K562 (cell line): Measurements from ENCODE around the gene GET3. TPM values are rescaled to one million over a fixed set of nuclear protein-coding genes. Genes with fewer than 3 reads are reported as not detected.

Experiments used
- ARNT ChIP-seq, 2 experiments: fragments of 450-650 bp; IDR thresholded peaks; 2 replicates each; pipeline ENCODE4 v1.6.1; 2016; ENCODE audit warnings: mild to moderate bottlenecking in 1 of 2
- ATF3 ChIP-seq, 2 experiments: fragments of 450-650 bp in 1 of 2; sonication (generic) in 1 of 2; formaldehyde crosslinking in 1 of 2; IDR thresholded peaks in 1 of 2; conservative IDR thresholded peaks in 1 of 2; 2 replicates each; pipeline versions ENCODE4 v1.6.1 to v1.8.1; 2016 to 2023; ENCODE audit warnings: mild to moderate bottlenecking in 2 of 2, moderate library complexity in 2 of 2, inconsistent platforms in 1 of 2, missing genetic modification reagents in 1 of 2
- ATF7 ChIP-seq: fragments of 450-650 bp; IDR thresholded peaks from 2 replicates; pipeline ENCODE4 v1.7.1; 2014; ENCODE audit warnings: mild to moderate bottlenecking, moderate library complexity
- BDP1 ChIP-seq: IDR thresholded peaks from 3 replicates; pipeline ENCODE4 v1.6.1; 2011; ENCODE audit not compliant: insufficient read length, insufficient read depth
- CC2D1A ChIP-seq: fragments of 450-650 bp; IDR thresholded peaks from 2 replicates; pipeline ENCODE4 v1.6.1; 2017; ENCODE audit warnings: mild to moderate bottlenecking
- DLX4 ChIP-seq: fragments of 250-450 bp; sonication (Bioruptor Pico); IDR thresholded peaks from 2 replicates; pipeline ENCODE4 v1.6.1; 2021; ENCODE audit warnings: mild to moderate bottlenecking
- E2F5 ChIP-seq: sonication (generic); formaldehyde crosslinking; IDR thresholded peaks from 2 replicates; pipeline ENCODE4 v1.8.0; 2022; ENCODE audit warnings: mild to moderate bottlenecking, missing genetic modification reagents
- E2F8 ChIP-seq: fragments of 450-650 bp; IDR thresholded peaks from 2 replicates; pipeline ENCODE4 v1.7.1; 2018; ENCODE audit warnings: mild to moderate bottlenecking, low read depth; ENCODE audit not compliant: partially characterized antibody
- ELF4 ChIP-seq: fragments of 450-650 bp; formaldehyde crosslinking; IDR thresholded peaks from 2 replicates; pipeline ENCODE4 v1.4.0; 2022; ENCODE audit warnings: missing genetic modification characterization
- FUS ChIP-seq: fragments of 200-400 bp; formaldehyde crosslinking; optimal IDR thresholded peaks from 2 replicates; pipeline ENCODE3; 2017; ENCODE audit warnings: low read depth, low read length
- GMEB1 ChIP-seq: fragments of 250-450 bp; sonication (Bioruptor Pico); IDR thresholded peaks from 2 replicates; pipeline ENCODE4 v1.4.0; 2020; ENCODE audit warnings: mild to moderate bottlenecking
- HDAC2 ChIP-seq: fragments of 450-650 bp; IDR thresholded peaks from 2 replicates; pipeline ENCODE4 v1.6.1; 2016; ENCODE audit warnings: mild to moderate bottlenecking
- KLF13 ChIP-seq: fragments of 450-650 bp; IDR thresholded peaks from 2 replicates; pipeline ENCODE4 v1.6.1; 2016; ENCODE audit warnings: missing genetic modification characterization, low read depth, mild to moderate bottlenecking, missing compliant biosample characterization, moderate library complexity, borderline replicate concordance
- L3MBTL2 ChIP-seq: fragments of 450-650 bp; IDR thresholded peaks from 2 replicates; pipeline ENCODE4 v1.6.1; 2016; ENCODE audit warnings: mild to moderate bottlenecking, moderate library complexity
- MCM3 ChIP-seq: fragments of 450-650 bp; IDR thresholded peaks from 2 replicates; pipeline ENCODE4 v1.6.1; 2016
- NEUROD1 ChIP-seq: fragments of 150-350 bp; IDR thresholded peaks from 2 replicates; pipeline ENCODE4 v1.6.1; 2014; ENCODE audit warnings: borderline replicate concordance, low read length, low read depth; ENCODE audit not compliant: partially characterized antibody
- PHF20 ChIP-seq: fragments of 450-650 bp; IDR thresholded peaks from 2 replicates; pipeline ENCODE4 v1.6.1; 2018; ENCODE audit not compliant: partially characterized antibody
- POLR2A ChIP-seq: fragments of 450-650 bp; conservative IDR thresholded peaks from 2 replicates; pipeline ENCODE4 v1.6.1; 2016
- SP1 ChIP-seq: sonication (generic); formaldehyde crosslinking; IDR thresholded peaks from 2 replicates; pipeline ENCODE4 v1.8.1; 2022; ENCODE audit warnings: mild to moderate bottlenecking, missing genetic modification reagents
- SPI1 ChIP-seq: IDR thresholded peaks from 2 replicates; pipeline ENCODE4 v1.6.1; 2011; ENCODE audit warnings: low read depth, low read length, control low read depth, borderline replicate concordance
- ZBTB7A ChIP-seq: IDR thresholded peaks from 2 replicates; pipeline ENCODE4 v1.6.1; 2011; ENCODE audit warnings: low read depth, mild to moderate bottlenecking, low read length, moderate library complexity, borderline replicate concordance; ENCODE audit not compliant: control insufficient read depth
- ZNF436 ChIP-seq: fragments of 250-450, 450-650 bp; sonication (Bioruptor Pico); formaldehyde crosslinking; IDR thresholded peaks from 2 replicates; pipeline ENCODE4 v1.7.0; 2020; ENCODE audit warnings: mild to moderate bottlenecking
- ZSCAN32 ChIP-seq: fragments of 450-650 bp; formaldehyde crosslinking; IDR thresholded peaks from 2 replicates; pipeline ENCODE4 v1.4.0; 2020; ENCODE audit warnings: mild to moderate bottlenecking, moderate library complexity
- polyA plus RNA-seq, 8 experiments: library from polyadenylated mRNA; depleted of rRNA in 4 of 8; stranded (reverse) in 5 of 8; unstranded in 3 of 8; fragments of >200 nt; fragmentation: Nextera tagmentation in 2 of 8; fragmentation: Illumina TruSeq in 1 of 8; extraction: Ambion mirVana in 2 of 8; extraction: Trizol in 1 of 8; gene quantifications; 2 replicates each; pipeline versions ENCODE4 v1.2.1 to v1.2.3, GENCODE V29; 2011 to 2014; ENCODE audit warnings: inconsistent platforms in 1 of 8, missing spikeins in 1 of 8
- total RNA-seq, 7 experiments: library from RNA; depleted of rRNA in 6 of 7; stranded (reverse); fragments of >200 nt in 6 of 7; fragmentation: Illumina TruSeq in 2 of 7; extraction: Trizol in 2 of 7; gene quantifications; 2 replicates each; pipeline versions ENCODE4 v1.2.1 to v1.2.3, GENCODE V29; 2011 to 2021; ENCODE audit warnings: low replicate concordance in 1 of 7

The GET3 gene
- total and polyA plus RNA-seq, 9 of the 15 experiments (the other 6 are each of a cell fraction or from before 2014, with no cell fraction given): 8.3 to 83.5 (median 51.8) TPM

- TF ChIP-seq GMEB1 (CRISPR knock-in tag) (peak; percentile 44; the same call in 1 of the 2 replicates), HDAC2 (peak; percentile 75; the same call in 1 of the 2 replicates), MCM3 (no peak), NEUROD1 (peak; percentile 78), DLX4 (CRISPR knock-in tag) (no peak), SP1 (CRISPR knock-in tag) (peak; percentile 87), ZBTB7A (peak; percentile 85), ATF7 (peak; percentile 99), FUS (peak; percentile 88), KLF13 (no peak; the same call in 1 of the 2 replicates), ZSCAN32 (CRISPR knock-in tag) (peak; percentile 19; the same call in 1 of the 2 replicates), E2F8 (peak; percentile 85), ARNT (IDR thresholded peaks at IDR 0.05) (no peak), CC2D1A (no peak), ELF4 (CRISPR knock-in tag) (peak; percentile 47; the same call in 1 of the 2 replicates), POLR2A (0 out of 2 replicates have a peak, but pooled peaks have one; percentile 17), L3MBTL2 (peak; percentile 76), ZNF436 (CRISPR knock-in tag) (no peak), BDP1 (no peak), ATF3 (IDR thresholded peaks at IDR 0.05) (peak; percentile 23; the same call in 1 of the 2 replicates), ATF3 (CRISPR knock-in tag; conservative IDR thresholded peaks at IDR 0.05) (no peak), SPI1 (0 out of 2 replicates have a peak, but pooled peaks have one; percentile 32), PHF20 (peak; percentile 44), E2F5 (peak; percentile 85; the same call in 1 of the 2 replicates)
Measured at GRCh38 chr19:12789904-12790619, 52.8 kb downstream of the GET3 start (continued).
